Cardiac muscle cell (in vitro differentiated cells and primary cell): ENCODE measurements around the gene CWC15. TPM values are rescaled to one million over a fixed set of nuclear protein-coding genes. Genes with fewer than 3 reads are reported as not detected.

Source experiments
- DNase-seq, 2 donors: peaks; one replicate each; pipeline versions ENCODE4 v3.0.0 to v3.0.0-alpha.2; 2010 to 2017; ENCODE audit warnings: low read depth in 1 of 2, low spot score in 1 of 2
- H3K27ac ChIP-seq: fragments of 200-600 bp; sonication (generic); 2 replicates; pipeline ENCODE4 v1.5.1; 2016
- H3K27me3 ChIP-seq: fragments of 200-600 bp; sonication (generic); 2 replicates; pipeline ENCODE4 v1.6.0; 2016; ENCODE audit warnings: control low read depth
- H3K36me3 ChIP-seq: fragments of 200-600 bp; sonication (generic); 2 replicates; pipeline ENCODE4 v1.5.1; 2016; ENCODE audit warnings: control low read depth
- H3K4me1 ChIP-seq: fragments of 200-600 bp; sonication (generic); 2 replicates; pipeline ENCODE4 v1.8.1; 2017; ENCODE audit warnings: low read depth, mild to moderate bottlenecking, mixed run types
- H3K4me3 ChIP-seq: fragments of 200-600 bp; sonication (generic); 2 replicates; pipeline ENCODE4 v1.5.1; 2016; ENCODE audit warnings: mild to moderate bottlenecking
- H3K9me3 ChIP-seq: fragments of 200-600 bp; sonication (generic); 2 replicates; pipeline ENCODE4 v1.5.1; 2017; ENCODE audit warnings: low read depth, mild to moderate bottlenecking, control low read depth
- polyA plus RNA-seq: library from polyadenylated mRNA; unstranded; fragments of >200 nt; fragmentation: Nextera tagmentation; extraction: Ambion mirVana; gene quantifications from 2 replicates; pipeline ENCODE4 v1.2.1, GENCODE V29; 2016
- total RNA-seq: library from RNA; depleted of rRNA; stranded (reverse); fragments of >200 nt; gene quantifications from 2 replicates; pipeline ENCODE4 v1.2.3, GENCODE V29; 2016
- TF ChIP-seq, protein P1 (sequence below): IDR thresholded peaks from 2 replicates; pipeline ENCODE4 v1.5.1; 2012; ENCODE audit warnings: low read depth, mild to moderate bottlenecking, low read length

CWC15 gene
- total and polyA plus RNA-seq, 2 experiments from 2014 or later, result 55.9 to 77.8 TPM

DNA sequence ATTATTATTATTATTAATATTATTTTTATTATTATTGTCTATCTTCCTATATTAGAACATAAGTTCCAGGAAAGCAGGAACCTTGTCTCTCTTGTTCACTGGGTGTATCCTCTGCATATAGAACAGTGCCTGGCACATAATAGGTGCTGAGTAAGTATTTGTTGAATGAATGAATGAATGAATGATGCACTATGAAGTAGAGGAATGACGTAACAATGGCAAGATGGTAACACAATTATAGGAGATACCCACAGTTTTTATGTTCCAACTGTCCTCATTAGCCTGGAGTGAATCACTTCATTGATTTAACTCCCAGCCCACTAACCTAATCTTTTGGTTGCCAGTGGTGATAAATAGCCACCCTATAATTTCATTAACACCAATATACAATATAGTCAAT is 2.2 kb upstream of the CWC15 start:
- peaks cover 13% of the 10 kb centered on the region for H3K36me3 ChIP-seq
- no peak overlapping the region for H3K27ac ChIP-seq
- no peaks in the 10 kb centered on the region for H3K9me3 ChIP-seq
- H3K4me1 ChIP-seq, result peaks cover 5% of the 10 kb centered on the region
- H3K27me3 ChIP-seq, result no peaks in the 10 kb centered on the region
- no peak for DNase-seq
- TF ChIP-seq, protein P1, sequence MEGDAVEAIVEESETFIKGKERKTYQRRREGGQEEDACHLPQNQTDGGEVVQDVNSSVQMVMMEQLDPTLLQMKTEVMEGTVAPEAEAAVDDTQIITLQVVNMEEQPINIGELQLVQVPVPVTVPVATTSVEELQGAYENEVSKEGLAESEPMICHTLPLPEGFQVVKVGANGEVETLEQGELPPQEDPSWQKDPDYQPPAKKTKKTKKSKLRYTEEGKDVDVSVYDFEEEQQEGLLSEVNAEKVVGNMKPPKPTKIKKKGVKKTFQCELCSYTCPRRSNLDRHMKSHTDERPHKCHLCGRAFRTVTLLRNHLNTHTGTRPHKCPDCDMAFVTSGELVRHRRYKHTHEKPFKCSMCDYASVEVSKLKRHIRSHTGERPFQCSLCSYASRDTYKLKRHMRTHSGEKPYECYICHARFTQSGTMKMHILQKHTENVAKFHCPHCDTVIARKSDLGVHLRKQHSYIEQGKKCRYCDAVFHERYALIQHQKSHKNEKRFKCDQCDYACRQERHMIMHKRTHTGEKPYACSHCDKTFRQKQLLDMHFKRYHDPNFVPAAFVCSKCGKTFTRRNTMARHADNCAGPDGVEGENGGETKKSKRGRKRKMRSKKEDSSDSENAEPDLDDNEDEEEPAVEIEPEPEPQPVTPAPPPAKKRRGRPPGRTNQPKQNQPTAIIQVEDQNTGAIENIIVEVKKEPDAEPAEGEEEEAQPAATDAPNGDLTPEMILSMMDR, result no peak
- no peak overlapping the region for H3K4me3 ChIP-seq

DNA sequence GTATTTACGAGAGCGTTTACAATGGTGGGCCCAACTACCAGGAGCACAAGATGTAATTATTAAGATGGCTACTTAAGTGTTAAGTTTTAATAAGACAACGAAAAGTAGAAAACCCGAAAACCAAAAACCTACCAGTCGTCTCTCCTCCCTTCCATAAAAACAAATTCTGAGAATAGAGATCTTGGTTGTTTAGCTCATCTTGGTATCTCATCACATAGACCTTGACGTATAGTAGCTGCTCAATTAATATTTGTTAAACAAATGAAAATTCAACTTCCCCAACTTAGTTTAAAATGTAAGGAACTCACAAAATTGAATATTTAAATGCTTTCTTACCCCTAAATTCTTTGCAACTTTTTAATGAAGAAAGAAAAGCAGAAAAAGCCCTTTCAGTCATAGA is 822 bp upstream of the CWC15 start:
- TF ChIP-seq, protein P1, result no peak
- DNase-seq, result no peak
- Histone ChIP-seq H3K4me3 (peak overlapping the region; percentile 81), H3K27ac (no peak overlapping the region), H3K4me1 (peaks cover 5% of the 10 kb centered on the region), H3K9me3 (no peaks in the 10 kb centered on the region), H3K36me3 (peaks cover 27% of the 10 kb centered on the region), H3K27me3 (no peaks in the 10 kb centered on the region)

DNA sequence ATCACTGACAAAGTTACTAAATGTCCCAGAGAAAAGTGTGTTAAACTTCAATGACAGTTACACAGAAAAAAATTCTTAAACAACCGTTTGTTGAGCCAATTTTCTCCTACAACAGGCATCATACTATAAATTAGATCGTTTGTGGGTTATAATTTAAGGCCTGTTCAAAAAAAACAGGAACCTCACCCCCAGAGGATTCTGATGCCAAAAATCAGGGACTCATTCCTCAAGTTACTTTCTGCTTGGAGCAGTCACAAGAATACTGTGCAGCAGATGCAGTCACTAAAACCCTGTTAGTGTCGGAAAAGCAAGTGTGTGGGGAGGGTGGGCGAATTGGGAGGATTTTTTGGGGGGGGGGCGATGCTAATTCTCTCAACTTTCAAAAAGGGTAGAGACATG is 657 bp downstream of the CWC15 start:
- Histone ChIP-seq H3K4me1 (peaks cover 5% of the 10 kb centered on the region), H3K9me3 (no peaks in the 10 kb centered on the region), H3K36me3 (peaks cover 42% of the 10 kb centered on the region), H3K27me3 (no peaks in the 10 kb centered on the region), H3K4me3 (peak overlapping the region; percentile 81), H3K27ac (peak overlapping the region; percentile 95)
- TF ChIP-seq, protein P1, result no peak
- peak in 1 of 2 donors; percentile 1 for DNase-seq

DNA sequence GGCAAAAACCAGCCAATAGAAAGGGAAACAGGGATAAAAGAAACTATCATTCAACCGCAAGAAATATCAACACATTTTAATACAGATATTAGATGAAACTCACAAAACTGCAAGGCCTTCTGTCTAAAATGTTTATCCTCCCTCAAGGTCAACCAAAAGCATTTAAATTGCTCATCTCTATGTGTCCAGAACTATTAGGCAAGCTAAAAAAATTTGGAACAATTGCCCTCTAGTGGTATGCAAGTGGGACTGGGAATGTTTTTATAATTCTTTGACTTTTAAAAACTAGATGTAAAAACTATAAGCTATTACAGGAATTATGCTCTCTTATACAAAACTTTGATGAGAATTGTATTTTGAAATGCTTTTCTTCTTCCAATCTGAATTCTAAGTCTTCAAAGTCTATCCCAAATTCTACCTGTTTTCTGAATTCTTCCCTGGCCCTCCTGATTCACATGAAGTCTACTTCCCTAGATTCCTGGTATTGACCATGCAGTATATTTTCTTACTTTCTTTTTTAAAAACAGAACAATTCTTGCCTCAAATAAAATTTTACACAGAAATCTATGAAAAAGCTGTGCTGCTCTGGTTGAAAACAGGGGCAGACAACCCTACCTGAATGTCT is 4.9 kb downstream of the CWC15 start:
- H3K27ac ChIP-seq, result no peak overlapping the region
- TF ChIP-seq, protein P1, result peak; percentile 64
- H3K9me3 ChIP-seq, result no peaks in the 10 kb centered on the region
- DNase-seq, result peak; percentile 8 to 62
- peaks cover 5% of the 10 kb centered on the region for H3K4me1 ChIP-seq
- peaks cover 79% of the 10 kb centered on the region for H3K36me3 ChIP-seq
- H3K27me3 ChIP-seq, result no peaks in the 10 kb centered on the region
- no peak overlapping the region for H3K4me3 ChIP-seq

DNA sequence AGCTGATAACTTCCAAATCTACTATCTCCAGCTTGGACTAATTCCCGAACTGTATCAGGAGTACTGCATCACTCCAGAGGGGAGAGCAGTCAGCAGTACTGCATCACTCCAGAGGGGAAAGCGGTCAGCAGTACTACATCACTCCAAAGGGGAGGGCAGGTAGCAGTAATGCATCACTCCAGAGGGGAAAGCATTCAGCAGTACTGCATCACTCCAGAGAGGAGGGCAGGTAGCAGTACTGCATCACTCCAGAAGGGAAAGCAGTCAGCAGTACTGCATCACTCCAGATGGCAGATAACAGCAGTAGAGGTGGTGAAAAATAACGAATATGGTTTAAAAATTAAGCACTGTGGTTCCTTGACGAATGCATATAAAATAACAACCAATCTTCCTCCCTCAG is 8.4 kb downstream of the CWC15 start:
- DNase-seq, result no peak
- H3K9me3 ChIP-seq, result no peaks in the 10 kb centered on the region
- no peaks in the 10 kb centered on the region for H3K4me1 ChIP-seq
- H3K27ac ChIP-seq, result no peak overlapping the region
- peaks cover 81% of the 10 kb centered on the region for H3K36me3 ChIP-seq
- TF ChIP-seq, protein P1, result no peak
- no peak overlapping the region for H3K4me3 ChIP-seq
- no peaks in the 10 kb centered on the region for H3K27me3 ChIP-seq
